Islet of Langerhans (tissue), 1 donor: ENCODE results near the gene NCAN.

Experiments used
- FAIRE-seq: peaks from one replicate; lab custom pipeline; 2011; peaks lifted over from hg19 to GRCh38; lab: Jason Lieb, UNC

The NCAN gene

GRCh38 chr19:19261350-19262189 lies 49.8 kb downstream of the NCAN start:
- FAIRE-seq: no peak

DNA sequence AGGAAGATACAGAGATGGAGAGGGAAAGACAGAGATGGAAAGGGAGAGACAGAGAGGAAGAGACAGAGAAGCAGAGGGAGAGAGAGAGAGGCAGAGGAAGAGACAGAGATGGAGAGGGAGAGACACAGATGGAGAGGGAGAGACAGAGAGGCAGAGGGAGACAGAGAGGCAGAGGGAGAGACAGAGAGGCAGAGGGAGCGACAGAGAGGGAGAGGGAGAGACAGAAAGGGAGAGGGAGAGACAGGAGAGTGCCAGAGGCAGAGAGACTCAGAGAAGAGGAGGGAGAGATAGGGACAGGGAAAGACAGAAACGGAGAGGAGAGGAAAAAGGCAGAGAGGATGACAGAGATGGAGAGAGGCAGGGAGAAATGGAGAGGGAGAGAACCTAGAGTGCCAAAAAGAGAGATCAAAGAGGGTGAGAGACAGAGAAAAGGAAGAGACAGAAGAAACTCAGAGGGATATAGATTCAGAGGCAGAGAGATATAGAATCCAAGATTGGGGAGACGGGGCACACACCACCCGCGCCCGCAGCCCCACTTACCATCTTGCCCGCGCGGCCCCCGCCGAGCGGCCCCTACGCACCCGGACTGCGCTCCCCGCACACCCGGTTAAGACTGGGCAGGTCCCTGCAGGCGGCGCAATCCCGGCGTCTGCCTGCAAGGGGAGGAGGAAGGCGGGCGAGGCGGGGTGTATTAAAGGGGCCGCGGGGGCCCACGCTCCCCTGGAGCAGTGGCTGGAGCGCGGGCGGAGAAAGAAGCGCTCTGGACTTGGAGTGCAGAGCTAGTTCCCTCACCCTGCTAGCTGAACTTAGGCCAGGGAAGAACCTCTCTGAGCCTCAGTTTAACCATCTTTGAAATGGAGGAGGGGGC lies 50.7 kb downstream of the NCAN start:
- no peak for FAIRE-seq

GRCh38 chr19:19263886-19264487 lies 52.2 kb downstream of the NCAN start:
- no peak for FAIRE-seq

DNA sequence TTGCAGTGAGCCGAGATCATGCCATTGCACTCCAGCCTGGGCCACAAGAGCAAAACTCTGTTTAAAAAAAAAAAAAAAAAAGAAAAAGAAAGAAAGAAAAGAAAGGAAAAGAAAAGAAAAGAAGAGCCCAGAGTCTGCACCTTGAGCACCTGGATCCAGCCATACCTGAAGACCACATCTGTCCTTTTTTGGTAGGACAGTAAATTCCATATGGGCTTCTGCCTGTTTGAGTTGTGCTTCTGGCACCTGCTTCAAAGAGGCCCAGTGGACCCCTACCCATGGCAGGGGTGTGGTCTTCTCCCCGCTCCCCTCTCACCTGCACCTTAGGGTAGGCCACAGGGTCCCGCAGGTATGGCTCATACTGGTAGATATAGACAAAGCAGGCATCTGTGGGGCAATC lies 55.5 kb downstream of the NCAN start:
- no peak for FAIRE-seq

DNA sequence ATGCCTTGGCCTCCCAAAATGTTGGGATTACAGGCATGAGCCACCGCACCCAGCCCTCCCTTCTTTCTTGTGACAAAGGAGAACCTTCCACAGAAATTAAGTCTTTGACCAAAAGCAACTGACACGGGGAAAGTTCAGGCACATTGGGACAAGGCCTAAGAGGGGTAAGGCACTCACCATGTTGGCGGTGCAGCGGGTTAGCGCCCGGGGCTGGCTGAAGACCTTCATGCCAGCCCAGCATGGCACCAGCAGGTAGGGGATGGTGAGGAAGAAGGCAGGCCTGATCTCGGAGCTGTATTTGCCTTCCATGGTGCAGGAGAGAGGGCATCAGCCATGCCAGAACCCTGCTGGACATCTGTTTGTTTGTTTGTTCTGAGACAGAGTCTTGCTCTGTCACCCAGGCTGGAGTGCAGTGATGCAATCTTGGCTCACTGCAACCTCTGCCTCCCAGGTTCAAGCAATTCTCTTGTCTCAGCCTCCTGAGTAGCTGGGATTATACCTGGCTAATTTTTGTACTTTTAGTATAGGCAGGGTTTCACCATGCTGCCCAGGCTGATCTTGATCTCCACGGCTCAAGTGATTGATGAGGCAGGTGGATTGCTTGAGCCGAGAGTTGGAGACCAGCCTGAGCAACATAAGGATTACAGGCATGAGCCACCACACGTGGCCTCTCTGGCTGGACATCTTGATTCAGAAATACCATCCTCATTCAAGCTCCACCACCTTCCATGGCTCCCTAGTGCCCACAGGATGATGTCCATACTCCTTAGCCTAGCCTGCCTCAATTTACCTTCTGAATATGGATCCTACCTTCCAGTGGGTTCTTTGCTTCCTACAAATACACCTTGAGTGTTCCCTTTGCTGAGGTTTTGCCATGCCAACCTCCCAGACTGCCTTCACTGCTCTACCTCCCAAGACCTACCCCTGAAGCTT lies 57.0 kb downstream of the NCAN start:
- no peak for FAIRE-seq

- FAIRE-seq: no peak
Observed at GRCh38 chr19:19269952-19270694, 58.4 kb downstream of the NCAN start.

GRCh38 chr19:19270749-19271571 lies 59.2 kb downstream of the NCAN start:
- no peak for FAIRE-seq

DNA sequence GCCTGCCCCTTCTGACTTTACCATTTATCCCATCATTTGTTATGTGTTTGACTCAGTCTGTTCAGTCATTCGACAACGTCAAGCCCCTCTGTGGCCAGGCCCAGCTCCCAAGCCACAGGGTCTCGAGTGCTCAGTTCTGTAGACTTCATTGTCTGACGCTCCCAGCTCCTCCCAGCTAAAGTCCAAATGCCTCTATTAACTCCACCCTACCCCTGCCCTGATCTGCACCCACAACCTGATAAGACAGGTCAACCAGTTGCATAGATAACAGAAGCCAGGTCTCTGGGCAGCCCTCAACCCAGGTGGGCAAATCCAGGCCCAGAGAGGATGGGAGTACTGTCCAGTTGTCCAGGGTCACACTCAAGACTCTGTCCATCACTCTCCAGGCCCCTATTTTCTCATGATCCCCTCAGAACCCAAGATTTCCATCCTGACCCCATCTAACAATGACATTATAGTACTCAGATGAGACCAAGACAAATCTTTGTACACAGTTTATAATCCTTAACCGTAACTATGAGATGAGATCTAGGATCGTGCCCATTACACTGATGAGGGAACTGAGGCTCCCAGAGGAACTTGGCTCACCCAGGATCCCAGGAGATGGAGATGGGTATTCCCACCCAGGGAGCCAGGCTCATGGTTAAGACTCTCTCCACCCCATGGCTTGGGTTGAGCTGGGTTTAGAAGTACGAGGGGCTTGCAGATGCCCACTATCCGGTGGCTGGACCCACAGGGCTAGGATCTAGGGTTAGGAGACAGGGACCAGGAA lies 60.3 kb downstream of the NCAN start:
- FAIRE-seq: no peak

DNA sequence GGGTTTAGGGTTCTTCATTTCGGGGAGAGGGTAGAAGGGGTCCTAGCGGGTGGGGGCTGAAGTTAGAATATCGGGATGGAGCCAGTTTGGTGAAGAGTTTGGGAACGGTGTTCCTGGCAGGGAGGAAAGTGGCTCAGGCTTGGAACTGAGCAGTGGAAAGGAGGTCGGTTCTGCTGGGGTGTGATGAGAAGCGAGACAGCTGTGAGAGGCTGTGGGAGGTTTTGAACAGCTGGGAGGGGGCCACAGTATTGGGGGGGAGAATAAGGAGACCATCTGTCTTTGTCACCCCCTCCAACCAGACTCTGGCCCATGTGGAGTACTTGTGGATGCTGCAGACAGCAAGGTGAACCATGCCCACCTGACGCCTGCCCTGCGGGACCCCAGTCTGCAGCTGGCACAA lies 62.4 kb downstream of the NCAN start:
- FAIRE-seq: no peak

- FAIRE-seq: no peak
Observed at GRCh38 chr19:19274716-19275565, 63.2 kb downstream of the NCAN start.

DNA sequence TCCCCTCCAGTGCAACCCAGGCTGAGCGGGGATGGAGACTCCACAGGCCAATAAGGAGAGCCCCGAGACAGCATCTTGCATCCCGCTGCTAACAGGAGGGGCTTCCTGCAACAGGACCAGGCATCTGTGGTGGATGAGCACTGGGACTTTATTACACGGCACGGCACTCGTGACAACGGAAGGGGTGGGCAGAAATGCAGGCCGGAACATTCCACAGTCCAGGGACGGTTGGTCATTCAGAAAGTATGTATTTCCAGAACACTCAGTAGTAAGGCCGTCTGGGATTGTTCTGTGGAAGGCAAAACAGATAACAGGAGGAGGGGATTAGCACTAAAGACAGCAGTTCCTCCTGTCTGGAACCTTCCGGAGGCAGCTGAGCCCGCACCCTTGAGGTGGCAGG lies 64.6 kb downstream of the NCAN start:
- FAIRE-seq: no peak

DNA sequence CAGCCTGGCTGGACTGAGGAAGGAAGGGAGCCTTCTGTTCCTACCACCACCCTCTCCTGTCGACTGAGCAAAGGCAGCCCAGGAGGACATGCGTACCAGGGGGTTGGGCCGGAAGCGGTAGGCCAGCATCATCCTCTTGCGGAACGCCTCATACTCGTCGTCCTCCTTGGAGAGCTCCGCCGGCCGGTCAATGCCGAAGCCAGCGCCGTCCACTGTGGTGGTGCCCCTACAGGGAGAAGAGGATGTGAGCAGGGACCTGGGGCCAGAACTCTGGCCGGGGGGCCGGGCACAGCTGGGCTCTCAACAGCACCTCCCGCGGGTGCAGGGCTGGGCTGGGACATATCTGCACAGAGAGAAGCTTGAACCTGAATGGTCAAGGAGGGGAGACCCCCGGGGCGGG lies 65.1 kb downstream of the NCAN start:
- FAIRE-seq: no peak

- no peak for FAIRE-seq
Observed at GRCh38 chr19:19278315-19278714, 66.6 kb downstream of the NCAN start.

DNA sequence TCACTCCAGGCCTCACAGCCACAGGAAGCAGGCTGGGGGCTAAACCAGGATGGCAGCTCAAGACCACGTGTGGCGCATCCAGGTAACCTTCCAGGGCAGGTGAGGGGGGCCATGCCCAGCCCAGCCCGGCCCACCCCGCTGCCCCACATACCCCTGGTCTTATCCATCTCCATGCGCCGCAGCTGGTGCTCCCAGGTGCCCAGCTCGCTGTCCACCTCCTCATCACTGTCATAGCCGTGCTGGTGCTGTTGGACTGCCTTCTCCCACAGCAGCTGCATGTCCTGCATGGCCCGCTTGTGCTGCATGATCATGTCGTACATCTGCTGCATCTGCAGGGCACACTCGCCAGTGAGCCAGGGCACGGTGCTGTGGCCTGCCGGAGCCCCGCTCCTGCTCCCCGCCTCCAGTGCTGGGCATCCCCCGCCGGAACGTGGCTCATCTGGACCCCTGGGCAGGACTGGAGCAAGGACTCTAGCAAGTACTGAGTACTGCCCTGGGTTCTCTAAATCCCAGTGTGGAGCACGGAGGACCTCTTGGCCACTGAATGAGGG lies 67.4 kb downstream of the NCAN start:
- no peak for FAIRE-seq

- no peak for FAIRE-seq
Observed at GRCh38 chr19:19279853-19280252, 68.1 kb downstream of the NCAN start.

- no peak for FAIRE-seq
Observed at GRCh38 chr19:19280561-19280960, 68.8 kb downstream of the NCAN start.

- FAIRE-seq: no peak
Observed at GRCh38 chr19:19285686-19286085, 73.9 kb downstream of the NCAN start.

GRCh38 chr19:19292607-19293006 lies 80.8 kb downstream of the NCAN start:
- FAIRE-seq: no peak
